Measurements from ENCODE around the gene KLHL9. TPM values are rescaled to one million over a fixed set of nuclear protein-coding genes. Genes with fewer than 3 reads are reported as not detected.

KLHL9 gene
- total RNA-seq, 1 experiment from 2014 or later: 18.2 TPM

DNA sequence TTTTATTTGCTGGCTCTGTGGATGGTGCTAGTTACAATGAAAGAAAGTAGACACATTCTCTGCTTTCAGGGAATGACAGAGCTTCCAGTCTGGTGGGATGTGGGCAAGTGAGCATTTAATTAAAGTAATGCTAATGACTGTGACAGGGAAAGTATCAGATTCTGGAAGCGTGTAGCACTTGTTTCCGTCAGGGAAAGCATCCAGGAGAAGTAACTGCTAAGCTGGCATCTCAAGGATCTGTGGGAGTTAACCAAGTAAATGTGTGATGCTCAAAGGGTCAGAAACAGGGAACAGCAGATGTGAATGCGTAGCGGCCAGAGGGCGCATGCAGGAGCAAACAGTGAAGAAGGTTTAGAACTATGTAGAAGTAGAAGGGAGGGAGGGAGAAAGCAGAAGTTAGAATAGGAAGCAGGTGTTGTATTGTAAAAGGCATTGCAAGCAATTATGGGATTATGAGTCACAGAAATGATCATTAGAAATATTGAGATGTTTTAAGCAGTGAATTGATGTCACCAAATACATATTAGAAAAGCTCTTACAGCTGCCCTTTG, 12.2 kb downstream of the KLHL9 start:
- Histone ChIP-seq H3K4me2 (ENCODE audit: insufficient read depth, insufficient read length, low read length) (no peak overlapping the region), H3K56ac (ENCODE audit: insufficient read length, low read depth, low read length) (no peak overlapping the region), H4K8ac (replicated peaks; ENCODE audit: insufficient read length, low read depth, low read length) (no peak overlapping the region), H2AFZ (ENCODE audit: low read length) (no peak overlapping the region), H3T11ph (ENCODE audit: low read length) (no peak overlapping the region), H3K4ac (ENCODE audit: low read depth, low read length) (no peak overlapping the region), H3K79me1 (ENCODE audit: insufficient read depth, low read depth, low read length, poor library complexity, severe bottlenecking) (no peaks in the 10 kb centered on the region), H3K27me3 (ENCODE audit: insufficient read depth, low read length) (no peaks in the 10 kb centered on the region), H2BK120ac (ENCODE audit: low read depth, low read length, poor library complexity, severe bottlenecking) (no peak overlapping the region), H3K9ac (ENCODE audit: extremely low read depth, insufficient read length, low read length) (no peak overlapping the region), H3K23me2 (ENCODE audit: insufficient read length, low read depth, low read length, poor library complexity, severe bottlenecking) (no peaks in the 10 kb centered on the region), H2BK15ac (ENCODE audit: low read depth, low read length) (no peak overlapping the region), H2AK5ac (ENCODE audit: insufficient read length, low read length) (no peak overlapping the region), H3K14ac (ENCODE audit: insufficient read depth, low read length) (no peak overlapping the region), H2BK12ac (ENCODE audit: insufficient read length, low read depth, low read length) (no peak overlapping the region), H3K27ac (ENCODE audit: insufficient read length, low read depth, low read length) (no peak overlapping the region), H3K79me2 (ENCODE audit: insufficient read depth, low read length) (no peaks in the 10 kb centered on the region), H4K20me1 (ENCODE audit: control insufficient read depth, insufficient read depth, insufficient read length) (no peaks in the 10 kb centered on the region), H3K18ac (ENCODE audit: insufficient read length, low read depth, low read length) (no peak overlapping the region), H3K4me1 (ENCODE audit: insufficient read depth, low read length) (no peaks in the 10 kb centered on the region), H2BK5ac (ENCODE audit: insufficient read length, low read length) (no peak overlapping the region), H4K91ac (ENCODE audit: insufficient read length, low read depth, low read length) (no peak overlapping the region), H3K23ac (ENCODE audit: insufficient read length, low read depth, low read length) (no peak overlapping the region), H3K9me3 (ENCODE audit: control insufficient read depth, low read depth, low read length) (no peaks in the 10 kb centered on the region), H2BK20ac (ENCODE audit: low read depth, low read length, poor library complexity, severe bottlenecking) (no peak overlapping the region), H4K5ac (ENCODE audit: insufficient read length, low read depth, low read length) (no peak overlapping the region)
- Mint-ChIP-seq H3K36me3 (ENCODE audit: insufficient read depth in 1 of 3, low read depth in 3 of 3) (peaks cover 0 to 3% (median 0%) of the 10 kb centered on the region in 3 experiments; a peak in 1 of 7 replicates), H3K27me3 (ENCODE audit: low read depth) (no peaks in the 10 kb centered on the region), H3K27ac (no peak overlapping the region), H3K4me3 (no peak overlapping the region), H3K9me3 (no peaks in the 10 kb centered on the region), H3K4me1 (peaks cover 3 to 4% of the 10 kb centered on the region in 2 experiments)
- WGBS (ENCODE audit: extremely low coverage, insufficient read length, low lambda C conversion rate): no CpG with 5 or more reads among the region's 5 CpGs
- TF ChIP-seq, protein P1, sequence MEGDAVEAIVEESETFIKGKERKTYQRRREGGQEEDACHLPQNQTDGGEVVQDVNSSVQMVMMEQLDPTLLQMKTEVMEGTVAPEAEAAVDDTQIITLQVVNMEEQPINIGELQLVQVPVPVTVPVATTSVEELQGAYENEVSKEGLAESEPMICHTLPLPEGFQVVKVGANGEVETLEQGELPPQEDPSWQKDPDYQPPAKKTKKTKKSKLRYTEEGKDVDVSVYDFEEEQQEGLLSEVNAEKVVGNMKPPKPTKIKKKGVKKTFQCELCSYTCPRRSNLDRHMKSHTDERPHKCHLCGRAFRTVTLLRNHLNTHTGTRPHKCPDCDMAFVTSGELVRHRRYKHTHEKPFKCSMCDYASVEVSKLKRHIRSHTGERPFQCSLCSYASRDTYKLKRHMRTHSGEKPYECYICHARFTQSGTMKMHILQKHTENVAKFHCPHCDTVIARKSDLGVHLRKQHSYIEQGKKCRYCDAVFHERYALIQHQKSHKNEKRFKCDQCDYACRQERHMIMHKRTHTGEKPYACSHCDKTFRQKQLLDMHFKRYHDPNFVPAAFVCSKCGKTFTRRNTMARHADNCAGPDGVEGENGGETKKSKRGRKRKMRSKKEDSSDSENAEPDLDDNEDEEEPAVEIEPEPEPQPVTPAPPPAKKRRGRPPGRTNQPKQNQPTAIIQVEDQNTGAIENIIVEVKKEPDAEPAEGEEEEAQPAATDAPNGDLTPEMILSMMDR (conservative IDR thresholded peaks at IDR 0.05): no peak
- no peak for DNase-seq
